Astrocyte of the spinal cord (primary cell): ENCODE results near the gene NEU4.

Experiments
- DNase-seq: peaks from one replicate; pipeline ENCODE4 v3.0.0; 2011; ENCODE audit warnings: low read depth, low spot score
- H3K4me3 ChIP-seq: 2 replicates; pipeline ENCODE4 v1.5.1; 2011; ENCODE audit warnings: low read depth, mild to moderate bottlenecking, low read length, moderate library complexity
- in situ Hi-C: cut with HindIII; loops from 2 replicates; pipeline ENCODE4 v1.10.0; 2017; ENCODE audit warnings: low sequenced_read_pairs
- TF ChIP-seq, protein P1 (sequence below): IDR thresholded peaks from 2 replicates; pipeline ENCODE4 v1.5.1; 2012; ENCODE audit warnings: low read depth, mild to moderate bottlenecking, low read length, inconsistent platforms

NEU4 gene

DNA sequence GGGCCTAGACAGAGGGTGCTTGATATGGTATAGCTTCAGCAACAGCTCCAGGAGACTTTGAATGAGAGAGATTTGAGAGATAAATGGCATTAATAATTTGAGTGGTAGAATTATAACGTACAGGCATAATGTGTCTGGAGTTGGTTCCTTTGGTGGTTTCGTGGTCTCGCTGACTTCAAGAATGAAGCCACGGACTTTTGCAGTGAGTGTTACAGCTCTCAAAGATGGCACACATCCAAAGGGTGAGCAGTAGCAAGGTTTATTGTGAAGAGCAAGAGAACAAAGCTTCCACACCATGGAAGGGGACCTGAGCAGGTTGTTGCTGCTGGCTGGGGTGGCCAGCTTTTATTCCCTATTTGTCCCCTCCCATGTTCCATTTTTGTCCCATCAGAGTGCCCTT is 26.6 kb downstream of the NEU4 start:
- DNase-seq = no peak
- no peak overlapping the region for H3K4me3 ChIP-seq
- in situ Hi-C loops = no loop called here
- TF ChIP-seq, protein P1, sequence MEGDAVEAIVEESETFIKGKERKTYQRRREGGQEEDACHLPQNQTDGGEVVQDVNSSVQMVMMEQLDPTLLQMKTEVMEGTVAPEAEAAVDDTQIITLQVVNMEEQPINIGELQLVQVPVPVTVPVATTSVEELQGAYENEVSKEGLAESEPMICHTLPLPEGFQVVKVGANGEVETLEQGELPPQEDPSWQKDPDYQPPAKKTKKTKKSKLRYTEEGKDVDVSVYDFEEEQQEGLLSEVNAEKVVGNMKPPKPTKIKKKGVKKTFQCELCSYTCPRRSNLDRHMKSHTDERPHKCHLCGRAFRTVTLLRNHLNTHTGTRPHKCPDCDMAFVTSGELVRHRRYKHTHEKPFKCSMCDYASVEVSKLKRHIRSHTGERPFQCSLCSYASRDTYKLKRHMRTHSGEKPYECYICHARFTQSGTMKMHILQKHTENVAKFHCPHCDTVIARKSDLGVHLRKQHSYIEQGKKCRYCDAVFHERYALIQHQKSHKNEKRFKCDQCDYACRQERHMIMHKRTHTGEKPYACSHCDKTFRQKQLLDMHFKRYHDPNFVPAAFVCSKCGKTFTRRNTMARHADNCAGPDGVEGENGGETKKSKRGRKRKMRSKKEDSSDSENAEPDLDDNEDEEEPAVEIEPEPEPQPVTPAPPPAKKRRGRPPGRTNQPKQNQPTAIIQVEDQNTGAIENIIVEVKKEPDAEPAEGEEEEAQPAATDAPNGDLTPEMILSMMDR = no peak

DNA sequence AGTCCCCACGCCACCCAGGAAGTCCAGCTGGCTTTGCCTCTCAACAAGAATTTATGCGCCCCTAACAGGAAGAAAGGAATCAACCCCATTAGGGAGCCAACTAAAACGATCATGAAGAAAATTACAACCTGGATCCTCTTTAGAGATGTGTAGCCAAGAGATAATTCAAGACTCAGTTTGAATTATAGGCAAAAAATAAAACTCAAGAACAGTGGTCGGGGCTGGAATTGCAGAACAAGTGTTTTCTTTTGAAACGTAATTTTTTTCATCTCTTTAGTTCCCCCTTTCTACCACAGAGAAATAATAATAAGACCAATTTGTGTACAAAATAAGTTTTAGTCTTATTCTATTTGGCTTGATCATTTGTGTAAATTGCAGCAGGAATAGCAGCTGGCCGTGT is 27.3 kb downstream of the NEU4 start:
- DNase-seq = no peak
- TF ChIP-seq, protein P1 = no peak
- in situ Hi-C loops = no loop called here
- H3K4me3 ChIP-seq = no peak overlapping the region

DNA sequence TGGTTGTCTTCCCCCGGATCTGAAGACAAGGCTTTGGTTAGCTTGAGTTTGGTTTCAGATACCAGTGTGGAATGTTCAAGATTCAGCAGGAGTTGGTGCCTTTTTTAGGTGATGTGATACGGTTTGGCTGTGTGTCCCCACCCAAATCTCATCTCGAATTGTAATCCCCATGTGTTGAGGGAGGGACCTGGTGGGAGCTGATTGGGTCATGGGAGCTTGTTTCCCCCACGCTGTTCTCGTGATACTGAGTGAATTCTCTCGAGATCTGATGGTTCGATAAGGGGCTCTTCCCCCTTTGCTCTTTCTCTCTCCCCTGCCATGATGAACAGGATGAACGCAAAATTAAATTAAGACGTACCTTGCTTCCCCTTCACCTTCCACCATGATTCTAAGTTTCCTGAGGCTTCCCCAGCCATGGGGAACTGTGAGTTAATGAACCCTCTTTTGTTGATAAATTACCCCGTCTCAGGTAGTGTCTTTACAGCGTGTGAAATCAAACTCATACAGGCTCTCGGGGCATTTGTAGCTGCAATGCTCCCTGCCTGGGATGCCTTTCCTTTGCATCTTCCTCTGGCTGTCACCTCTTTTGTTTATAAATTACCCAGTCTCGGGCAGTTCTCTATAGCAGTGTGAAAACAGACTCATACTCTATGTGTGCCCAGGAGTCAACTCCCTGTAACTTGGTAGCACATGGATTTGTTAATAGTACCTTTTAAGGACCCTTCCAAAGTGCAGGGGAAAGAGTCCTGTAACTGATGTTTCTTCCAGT is 28.4 kb downstream of the NEU4 start:
- TF ChIP-seq, protein P1 = no peak

DNA sequence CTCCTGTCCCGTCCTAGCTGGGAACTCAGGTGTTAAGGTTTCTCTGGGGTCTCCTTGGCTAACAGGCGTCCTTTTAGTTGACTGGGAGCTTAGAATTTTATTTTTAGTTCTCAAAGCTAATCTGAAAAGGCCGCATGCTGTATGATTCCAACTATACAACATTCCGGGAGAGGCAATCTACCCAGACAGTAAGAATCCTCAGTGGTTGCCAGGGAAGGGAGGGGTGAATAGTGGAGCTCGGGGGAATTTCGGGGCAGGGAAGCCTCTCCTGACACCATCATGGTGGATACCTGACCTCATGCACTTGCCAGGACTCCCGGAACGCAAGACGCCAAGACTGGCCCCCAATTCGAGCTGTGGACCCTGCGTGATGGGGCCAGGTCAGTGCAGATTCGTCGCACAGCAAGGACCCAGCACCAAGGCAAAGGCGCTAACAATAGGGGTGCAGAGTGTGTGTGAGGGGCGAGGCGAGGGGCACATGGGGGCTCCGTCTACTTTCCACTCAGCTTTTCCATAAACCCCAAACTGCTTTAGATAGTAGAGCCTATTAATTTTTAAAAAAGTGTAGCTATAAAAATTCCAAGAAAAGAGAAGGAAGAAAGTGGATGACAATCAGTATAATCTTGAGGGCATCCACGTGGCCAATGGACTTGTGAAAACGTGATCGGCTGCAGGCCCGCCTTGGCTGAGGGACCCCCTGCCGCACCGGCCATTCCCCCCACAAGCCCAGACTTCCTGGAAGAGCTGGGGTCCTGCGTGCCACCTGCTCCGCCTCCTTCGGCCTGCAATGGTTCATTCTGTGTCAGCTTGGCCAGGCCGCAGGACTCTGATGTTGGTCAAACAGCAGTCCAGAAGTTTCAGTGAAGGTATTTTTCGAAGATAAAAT is 32.4 kb downstream of the NEU4 start:
- H3K4me3 ChIP-seq = no peak overlapping the region
- DNase-seq = no peak
- in situ Hi-C loops = no loop called here
- TF ChIP-seq, protein P1 = no peak

More for the DNA sequence above, 28.4 kb downstream of the NEU4 start:
- in situ Hi-C loops = no loop called here
- DNase-seq = no peak
- H3K4me3 ChIP-seq = no peak overlapping the region

DNA sequence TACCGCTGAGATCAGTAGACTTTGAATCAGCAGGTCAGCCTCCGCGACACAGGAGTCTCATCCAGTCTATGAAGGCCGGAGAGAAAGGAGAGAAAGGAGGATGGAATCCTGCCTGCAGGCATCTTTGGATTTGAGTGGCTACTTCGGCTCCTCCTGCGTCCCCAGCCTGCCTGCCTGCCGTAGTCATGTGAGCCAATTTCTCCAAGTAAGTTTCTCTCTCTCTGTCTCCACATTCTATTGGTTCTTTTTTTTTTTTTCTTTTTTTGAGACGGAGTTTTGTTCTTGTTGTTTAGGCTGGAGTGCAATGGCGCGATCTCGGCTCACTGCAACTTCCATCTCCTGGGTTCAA is 33.0 kb downstream of the NEU4 start:
- TF ChIP-seq, protein P1 = no peak
- DNase-seq = no peak
- H3K4me3 ChIP-seq = no peak overlapping the region
- in situ Hi-C loops = no loop called here

DNA sequence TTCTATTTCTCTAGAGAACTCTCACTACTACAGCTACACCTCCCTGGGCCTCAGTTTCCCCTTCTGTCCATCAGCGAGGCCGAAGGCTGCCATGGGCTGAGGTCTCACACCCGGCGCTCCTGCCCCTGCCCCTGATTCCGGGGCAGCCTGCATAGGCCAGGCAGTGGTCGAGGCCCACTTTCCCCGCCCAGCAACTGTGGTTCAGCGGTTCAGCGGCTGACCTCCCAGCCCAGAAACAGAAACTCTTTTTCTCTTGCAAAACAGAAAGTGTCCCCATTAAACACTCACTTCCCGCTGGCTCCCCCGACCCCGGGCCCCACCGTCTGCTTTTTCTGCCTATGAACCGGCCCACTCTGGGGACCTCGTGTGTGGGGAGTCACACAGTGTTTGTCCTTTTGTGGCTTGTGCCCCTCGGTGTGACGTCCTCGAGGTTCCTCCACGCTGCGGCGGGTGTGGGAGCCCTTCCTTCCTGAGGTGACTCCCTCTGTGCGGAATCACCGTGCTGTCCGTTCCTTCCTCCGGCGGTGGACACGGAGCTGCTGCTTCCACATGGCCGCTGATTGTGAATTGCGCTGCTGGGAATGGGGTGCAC is 33.7 kb downstream of the NEU4 start:
- TF ChIP-seq, protein P1 = no peak
- no peak overlapping the region for H3K4me3 ChIP-seq
- in situ Hi-C loops = no loop called here
- DNase-seq = no peak
